PFSK-1 (cell line): ENCODE data around the gene BTBD16.

Source experiments
- FOXP2 ChIP-seq: optimal IDR thresholded peaks from 2 replicates; pipeline ENCODE3; 2011; ENCODE audit warnings: borderline replicate concordance, control low read depth, inconsistent platforms; ENCODE audit not compliant: insufficient read depth; ENCODE audit errors: extremely low read length, extremely low read depth
- POLR2AphosphoS5 ChIP-seq: IDR thresholded peaks from 2 replicates; pipeline ENCODE4 v1.6.1; 2012; ENCODE audit warnings: low read depth, mild to moderate bottlenecking, control low read depth, low read length, moderate library complexity
- REST ChIP-seq, 2 experiments: IDR thresholded peaks; 2 replicates each; pipeline versions ENCODE4 v1.6.1 to v1.8.0; 2011 to 2012; ENCODE audit warnings: low read depth in 2 of 2, low read length in 2 of 2, control low read depth in 1 of 2, inconsistent platforms in 1 of 2, mild to moderate bottlenecking in 1 of 2, moderate library complexity in 1 of 2; ENCODE audit not compliant: insufficient read depth in 1 of 2
- SIN3A ChIP-seq: IDR thresholded peaks from 2 replicates; pipeline ENCODE4 v1.6.1; 2012; ENCODE audit warnings: mild to moderate bottlenecking, low read length, moderate library complexity, borderline replicate concordance; ENCODE audit not compliant: insufficient read depth
- TAF1 ChIP-seq: IDR thresholded peaks from 2 replicates; pipeline ENCODE4 v1.6.1; 2012; ENCODE audit warnings: low read length, control low read depth, borderline replicate concordance; ENCODE audit not compliant: insufficient read depth

- TF ChIP-seq POLR2AphosphoS5 (no peak), SIN3A (no peak), REST (IDR thresholded peaks at IDR 0.05; ENCODE audit: insufficient read depth in 1 of 2, low read depth in 2 of 2, low read length in 2 of 2) (no peak), TAF1 (no peak), FOXP2 (no peak)
Measured at GRCh38 chr10:122348512-122348911, 77.4 kb downstream of the BTBD16 start.
